GM12891 (cell line): ENCODE results near the gene DAB1.

Experiments
- DNase-seq: peaks from one replicate; pipeline ENCODE4 v3.0.0; 2011; ENCODE audit warnings: low spot score; ENCODE audit not compliant: insufficient read length
- FAIRE-seq: peaks from 2 replicates; lab custom pipeline; 2011; peaks lifted over from hg19 to GRCh38; lab: Jason Lieb, UNC
- PAX5 ChIP-seq: IDR thresholded peaks from 2 replicates; pipeline ENCODE4 v1.6.1; 2011; ENCODE audit warnings: low read length, moderate library complexity, mild to moderate bottlenecking; ENCODE audit not compliant: insufficient read depth, severe bottlenecking
- POLR2A ChIP-seq: IDR thresholded peaks from 2 replicates; pipeline ENCODE4 v1.6.1; 2011; ENCODE audit warnings: low read depth, low read length, control low read depth
- POLR2AphosphoS5 ChIP-seq: IDR thresholded peaks from 2 replicates; pipeline ENCODE4 v1.6.1; 2011; ENCODE audit warnings: low read depth, low read length, control low read depth
- POU2F2 ChIP-seq: IDR thresholded peaks from 2 replicates; pipeline ENCODE4 v1.6.1; 2011; ENCODE audit warnings: low read depth, mild to moderate bottlenecking, control low read depth, low read length, moderate library complexity
- SPI1 ChIP-seq: IDR thresholded peaks from 2 replicates; pipeline ENCODE4 v1.6.1; 2011; ENCODE audit warnings: low read depth, low read length, control low read depth
- TAF1 ChIP-seq: IDR thresholded peaks from 2 replicates; pipeline ENCODE4 v1.6.1; 2011; ENCODE audit warnings: low read depth, low read length, control low read depth

DAB1 gene

GRCh38 chr1:57329001-57329527 is 94.8 kb downstream of the DAB1 start:
- TF ChIP-seq POLR2AphosphoS5 (no peak), TAF1 (no peak), POLR2A (no peak), POU2F2 (no peak), SPI1 (no peak), PAX5 (no peak)

GRCh38 chr1:57327946-57328345 is 95.9 kb downstream of the DAB1 start:
- no peak for FAIRE-seq
- TF ChIP-seq SPI1: no peak
- TF ChIP-seq POU2F2: no peak
- no peak for TF ChIP-seq PAX5
- TF ChIP-seq POLR2AphosphoS5: no peak
- no peak for TF ChIP-seq POLR2A
- TF ChIP-seq TAF1: no peak
- no peak for DNase-seq

More at GRCh38 chr1:57329001-57329527, 94.8 kb downstream of the DAB1 start:
- FAIRE-seq (no peak), DNase-seq (no peak)

- FAIRE-seq: no peak
- no peak for DNase-seq
- no peak for TF ChIP-seq PAX5
- no peak for TF ChIP-seq POLR2A
- no peak for TF ChIP-seq TAF1
- no peak for TF ChIP-seq POU2F2
- no peak for TF ChIP-seq SPI1
- TF ChIP-seq POLR2AphosphoS5: no peak
Observed at GRCh38 chr1:57327336-57327735, 96.5 kb downstream of the DAB1 start.

- TF ChIP-seq SPI1: no peak
- TF ChIP-seq PAX5: no peak
- TF ChIP-seq POLR2AphosphoS5: no peak
- TF ChIP-seq POU2F2: no peak
- TF ChIP-seq TAF1: no peak
- no peak for TF ChIP-seq POLR2A
- FAIRE-seq: no peak
- no peak for DNase-seq
Observed at GRCh38 chr1:57325536-57325935, 98.3 kb downstream of the DAB1 start.

- TF ChIP-seq TAF1 (no peak), POU2F2 (no peak), POLR2AphosphoS5 (no peak)
- DNase-seq (no peak), FAIRE-seq (no peak)
Observed at GRCh38 chr1:57325117-57325516, 98.7 kb downstream of the DAB1 start.

GRCh38 chr1:57324388-57324787 is 99.5 kb downstream of the DAB1 start:
- FAIRE-seq: no peak

GRCh38 chr1:57321776-57322175 is 102.1 kb downstream of the DAB1 start:
- TF ChIP-seq POU2F2: no peak
- TF ChIP-seq SPI1: no peak
- TF ChIP-seq PAX5: no peak
- no peak for TF ChIP-seq TAF1
- TF ChIP-seq POLR2A: no peak
- TF ChIP-seq POLR2AphosphoS5: no peak
- DNase-seq (no peak), FAIRE-seq (no peak)

More at GRCh38 chr1:57324388-57324787, 99.5 kb downstream of the DAB1 start:
- DNase-seq: no peak
- no peak for TF ChIP-seq SPI1
- TF ChIP-seq POLR2A: no peak
- TF ChIP-seq POLR2AphosphoS5: no peak
- no peak for TF ChIP-seq TAF1
- TF ChIP-seq POU2F2: no peak
- TF ChIP-seq PAX5: no peak

- TF ChIP-seq TAF1 (no peak), POLR2AphosphoS5 (no peak), SPI1 (no peak), PAX5 (no peak), POLR2A (no peak)
- FAIRE-seq (no peak), DNase-seq (no peak)
Observed at GRCh38 chr1:57319791-57320190, 104.1 kb downstream of the DAB1 start.

- FAIRE-seq: no peak
- TF ChIP-seq POLR2AphosphoS5 (no peak), TAF1 (no peak)
- no peak for DNase-seq
Observed at GRCh38 chr1:57319165-57319564, 104.7 kb downstream of the DAB1 start.

GRCh38 chr1:57316861-57317260 is 107.0 kb downstream of the DAB1 start:
- FAIRE-seq (no peak), DNase-seq (no peak)
- TF ChIP-seq SPI1: no peak
- no peak for TF ChIP-seq POU2F2
- TF ChIP-seq TAF1: no peak
- TF ChIP-seq PAX5: no peak
- TF ChIP-seq POLR2AphosphoS5: no peak
- TF ChIP-seq POLR2A: no peak
